Activated naive CD8-positive, alpha-beta T cell (primary cell): Measurements from ENCODE around the gene ELAVL3.
"Not testable (repeated sequence)": the region's sequence is repeated elsewhere in the genome, so short reads cannot be mapped to it uniquely, and the experiment has no call there.

Source experiments
- H3K27ac Mint-ChIP-seq: one replicate; pipeline ENCODE4 v1.8.0; 2021; ENCODE audit warnings: mixed read lengths
- H3K27me3 Mint-ChIP-seq: one replicate; pipeline ENCODE4 v1.8.0; 2021; ENCODE audit warnings: mixed read lengths
- H3K36me3 Mint-ChIP-seq: one replicate; pipeline ENCODE4 v1.8.0; 2021; ENCODE audit warnings: mixed read lengths
- H3K4me1 Mint-ChIP-seq: one replicate; pipeline ENCODE4 v1.8.0; 2021; ENCODE audit warnings: low read depth, mixed read lengths
- H3K4me3 Mint-ChIP-seq: one replicate; pipeline ENCODE4 v1.8.0; 2021; ENCODE audit warnings: mild to moderate bottlenecking, mixed read lengths
- H3K9me3 Mint-ChIP-seq: one replicate; pipeline ENCODE4 v1.8.0; 2021; ENCODE audit warnings: low read depth, mixed read lengths

Gene ELAVL3

GRCh38 chr19:11457115-11457514 is 23.7 kb downstream of the ELAVL3 start:
- H3K4me3 Mint-ChIP-seq = no peak overlapping the region
- H3K4me1 Mint-ChIP-seq = no peaks in the 10 kb centered on the region
- no peak overlapping the region for H3K27ac Mint-ChIP-seq
- no peaks in the 10 kb centered on the region for H3K36me3 Mint-ChIP-seq
- H3K27me3 Mint-ChIP-seq = peaks cover 8% of the 10 kb centered on the region
- H3K9me3 Mint-ChIP-seq = no peaks in the 10 kb centered on the region

DNA sequence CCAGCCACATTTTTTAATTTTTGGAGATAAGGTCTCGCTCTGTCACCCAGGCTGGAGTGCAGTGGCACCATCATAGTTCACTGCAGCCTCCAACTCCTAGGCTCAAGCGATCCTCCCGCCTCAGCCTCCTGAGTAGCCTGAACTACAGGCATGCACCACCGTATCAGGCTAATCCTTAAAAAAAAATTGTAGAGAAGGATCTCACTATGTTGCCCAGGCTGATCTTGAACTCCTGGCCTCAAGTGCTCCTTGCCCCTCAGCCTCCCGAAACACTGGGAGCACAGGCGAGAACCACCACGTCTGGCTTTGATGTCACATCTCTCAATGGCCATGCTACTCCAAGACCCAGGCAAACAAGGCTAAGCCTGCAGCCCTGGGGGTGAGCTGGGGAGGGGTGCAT is 24.2 kb downstream of the ELAVL3 start:
- no peaks in the 10 kb centered on the region for H3K4me1 Mint-ChIP-seq
- H3K27me3 Mint-ChIP-seq = peaks cover 8% of the 10 kb centered on the region
- H3K36me3 Mint-ChIP-seq = no peaks in the 10 kb centered on the region
- H3K9me3 Mint-ChIP-seq = no peaks in the 10 kb centered on the region
- no peak overlapping the region for H3K27ac Mint-ChIP-seq
- H3K4me3 Mint-ChIP-seq = no peak overlapping the region

- H3K27ac Mint-ChIP-seq, H3K4me1 Mint-ChIP-seq, H3K36me3 Mint-ChIP-seq, H3K27me3 Mint-ChIP-seq, H3K4me3 Mint-ChIP-seq, H3K9me3 Mint-ChIP-seq: not testable (repeated sequence)
Measured at GRCh38 chr19:11455233-11455554, 25.7 kb downstream of the ELAVL3 start.

GRCh38 chr19:11453468-11454341 is 27.1 kb downstream of the ELAVL3 start:
- H3K4me1 Mint-ChIP-seq = no peaks in the 10 kb centered on the region
- H3K4me3 Mint-ChIP-seq = no peak overlapping the region
- no peaks in the 10 kb centered on the region for H3K36me3 Mint-ChIP-seq
- H3K27me3 Mint-ChIP-seq = no peaks in the 10 kb centered on the region
- H3K27ac Mint-ChIP-seq = no peak overlapping the region
- no peaks in the 10 kb centered on the region for H3K9me3 Mint-ChIP-seq

DNA sequence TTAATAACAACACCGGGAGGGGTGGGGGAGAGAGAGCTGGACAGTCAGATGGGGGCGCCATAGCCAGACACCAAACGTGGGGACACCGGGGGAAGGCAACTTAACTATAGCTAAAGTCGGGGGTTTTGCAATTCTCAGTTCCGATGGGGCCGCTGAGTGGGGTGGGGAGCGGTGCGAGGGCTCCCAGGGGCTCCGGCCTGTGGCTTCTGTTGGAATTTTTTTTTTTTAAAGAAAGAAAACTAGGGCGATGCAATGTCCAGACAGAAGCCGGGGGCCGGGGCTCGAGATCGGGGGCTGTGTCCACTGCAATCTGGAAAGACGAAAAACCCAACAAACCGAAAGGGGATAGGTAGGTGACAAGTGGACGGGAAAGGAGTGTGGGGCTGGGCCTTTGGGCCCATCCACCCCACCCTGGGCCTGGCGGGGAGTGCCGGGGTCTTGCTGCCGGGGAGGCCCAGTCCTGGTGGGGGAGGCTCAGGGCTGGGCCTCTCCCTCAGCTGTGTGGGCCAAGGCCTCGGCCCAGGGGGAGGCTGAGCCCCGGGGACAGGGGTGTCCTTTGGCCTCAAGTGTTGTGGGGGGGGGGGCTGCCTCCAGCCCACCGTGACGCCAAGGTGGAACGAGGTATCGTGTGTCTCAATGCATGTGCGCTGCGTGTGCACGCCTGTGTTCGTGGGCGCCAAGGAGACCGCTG is 28.1 kb downstream of the ELAVL3 start:
- H3K9me3 Mint-ChIP-seq = no peaks in the 10 kb centered on the region
- no peaks in the 10 kb centered on the region for H3K27me3 Mint-ChIP-seq
- H3K4me3 Mint-ChIP-seq = no peak overlapping the region
- no peak overlapping the region for H3K27ac Mint-ChIP-seq
- H3K4me1 Mint-ChIP-seq = no peaks in the 10 kb centered on the region
- no peaks in the 10 kb centered on the region for H3K36me3 Mint-ChIP-seq

DNA sequence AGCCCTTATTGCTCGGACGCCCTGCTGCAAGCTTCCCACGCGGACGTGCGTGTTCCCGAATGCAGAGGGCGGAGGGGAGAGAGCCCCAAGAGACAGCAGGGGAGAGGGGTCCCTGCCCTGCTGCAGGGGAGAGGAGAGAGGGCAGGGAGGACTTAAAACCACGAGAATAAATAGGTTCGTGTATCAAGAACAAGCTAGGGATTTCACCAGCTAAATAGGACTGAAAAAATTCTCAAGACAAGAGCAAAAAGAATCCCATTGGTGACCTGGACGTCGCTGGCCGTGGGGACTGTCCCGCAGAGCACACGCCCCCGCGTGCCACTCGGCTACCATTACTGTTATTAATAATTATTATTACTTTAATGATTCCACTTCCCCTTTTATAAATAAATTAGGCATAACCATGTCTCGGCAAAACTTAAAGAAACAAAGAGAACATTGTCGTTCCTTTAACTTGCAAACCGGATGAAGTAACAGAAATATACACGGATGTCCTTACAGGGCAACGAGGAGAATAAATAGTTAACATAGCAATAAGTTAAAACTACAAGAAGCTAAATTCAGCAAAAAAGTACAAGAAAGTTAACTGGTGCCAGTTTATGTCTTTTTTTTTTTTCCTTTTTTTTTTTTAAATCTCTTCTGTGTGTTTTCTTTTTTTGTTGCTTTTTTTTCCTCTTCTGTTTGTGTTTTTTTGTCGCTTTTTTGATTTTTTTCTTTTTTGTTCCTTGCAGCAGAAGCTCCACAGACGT is 28.8 kb downstream of the ELAVL3 start:
- H3K36me3 Mint-ChIP-seq = no peaks in the 10 kb centered on the region
- H3K4me1 Mint-ChIP-seq = no peaks in the 10 kb centered on the region
- no peaks in the 10 kb centered on the region for H3K27me3 Mint-ChIP-seq
- no peak overlapping the region for H3K27ac Mint-ChIP-seq
- H3K9me3 Mint-ChIP-seq = no peaks in the 10 kb centered on the region
- H3K4me3 Mint-ChIP-seq = no peak overlapping the region

- H3K36me3 Mint-ChIP-seq = no peaks in the 10 kb centered on the region
- no peaks in the 10 kb centered on the region for H3K9me3 Mint-ChIP-seq
- H3K27me3 Mint-ChIP-seq = no peaks in the 10 kb centered on the region
- H3K4me1 Mint-ChIP-seq = no peaks in the 10 kb centered on the region
- H3K4me3 Mint-ChIP-seq = no peak overlapping the region
- no peak overlapping the region for H3K27ac Mint-ChIP-seq
Measured at GRCh38 chr19:11451327-11451870, 29.4 kb downstream of the ELAVL3 start.

GRCh38 chr19:11450570-11451326 is 30.1 kb downstream of the ELAVL3 start:
- Mint-ChIP-seq H3K4me3 (no peak overlapping the region), H3K4me1 (no peaks in the 10 kb centered on the region), H3K27me3 (no peaks in the 10 kb centered on the region), H3K9me3 (no peaks in the 10 kb centered on the region), H3K36me3 (no peaks in the 10 kb centered on the region), H3K27ac (no peak overlapping the region)

GRCh38 chr19:11448923-11449554 is 31.8 kb downstream of the ELAVL3 start:
- H3K27ac Mint-ChIP-seq = no peak overlapping the region

DNA sequence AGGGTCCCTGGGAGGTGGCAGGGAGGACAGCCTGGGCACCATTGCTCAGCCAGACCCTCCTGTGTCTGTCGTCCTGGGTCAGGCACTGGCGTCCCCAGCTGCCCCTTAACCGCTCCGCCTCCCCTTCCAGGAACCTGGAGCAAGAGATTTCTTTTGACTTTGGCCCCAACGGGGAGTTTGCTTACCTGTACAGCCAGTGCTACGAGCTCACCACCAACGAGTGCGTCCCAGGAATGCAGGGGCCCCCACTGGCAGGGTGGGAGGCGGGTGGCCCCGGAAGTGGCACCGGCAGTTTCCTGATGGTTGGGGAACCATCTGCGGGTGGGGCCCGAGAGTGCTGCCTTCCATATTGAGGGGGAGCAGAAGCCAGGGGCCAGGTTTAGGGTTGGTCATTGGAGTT is 32.4 kb downstream of the ELAVL3 start:
- no peaks in the 10 kb centered on the region for H3K36me3 Mint-ChIP-seq
- H3K4me3 Mint-ChIP-seq = no peak overlapping the region
- H3K27ac Mint-ChIP-seq = no peak overlapping the region
- no peaks in the 10 kb centered on the region for H3K9me3 Mint-ChIP-seq
- H3K27me3 Mint-ChIP-seq = no peaks in the 10 kb centered on the region
- H3K4me1 Mint-ChIP-seq = no peaks in the 10 kb centered on the region

More at GRCh38 chr19:11448923-11449554, 31.8 kb downstream of the ELAVL3 start:
- Mint-ChIP-seq H3K27me3 (no peaks in the 10 kb centered on the region), H3K36me3 (no peaks in the 10 kb centered on the region), H3K4me1 (no peaks in the 10 kb centered on the region), H3K9me3 (no peaks in the 10 kb centered on the region), H3K4me3 (no peak overlapping the region)

DNA sequence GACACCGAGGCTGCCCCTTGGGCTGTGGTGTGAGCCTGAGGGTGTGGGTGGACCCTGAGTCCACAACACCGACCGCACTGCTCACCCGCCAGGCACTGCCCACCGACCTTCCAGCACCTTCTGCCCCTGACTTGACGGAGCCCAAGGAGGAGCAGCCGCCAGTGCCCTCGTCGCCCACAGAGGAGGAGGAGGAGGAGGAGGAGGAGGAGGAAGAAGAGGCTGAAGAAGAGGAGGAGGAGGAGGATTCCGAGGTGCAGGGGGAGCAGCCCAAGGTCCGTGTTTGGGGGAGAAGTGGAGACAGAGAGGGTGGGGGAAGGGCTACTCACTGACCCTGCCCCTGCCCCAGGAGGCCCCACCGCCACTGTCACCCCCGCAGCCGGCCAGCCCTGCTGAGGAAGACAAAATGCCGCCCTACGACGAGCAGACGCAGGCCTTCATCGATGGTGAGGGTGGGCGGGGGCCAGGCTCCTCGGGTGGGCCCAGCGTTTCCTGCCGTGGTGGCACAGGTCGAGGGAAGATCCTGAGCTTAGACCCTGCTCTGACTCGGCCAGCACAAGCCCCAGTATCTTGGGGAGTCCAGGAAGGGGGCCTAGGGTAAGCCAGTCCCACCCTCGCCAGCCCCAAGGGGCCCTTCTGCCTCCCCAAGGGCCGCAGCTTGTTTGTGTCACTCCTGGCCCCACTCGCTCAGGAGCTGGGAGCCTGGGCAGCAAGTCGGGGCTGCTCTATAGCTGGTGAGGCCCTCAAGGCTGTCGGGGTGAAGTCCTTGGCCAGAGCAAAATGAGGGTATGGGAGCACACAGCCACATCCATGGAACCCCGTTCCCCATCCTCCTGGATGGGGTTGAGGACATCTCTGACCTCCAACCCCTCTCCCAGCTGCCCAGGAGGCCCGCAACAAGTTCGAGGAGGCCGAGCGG is 33.2 kb downstream of the ELAVL3 start:
- no peaks in the 10 kb centered on the region for H3K36me3 Mint-ChIP-seq
- H3K9me3 Mint-ChIP-seq = no peaks in the 10 kb centered on the region
- no peak overlapping the region for H3K27ac Mint-ChIP-seq
- no peaks in the 10 kb centered on the region for H3K27me3 Mint-ChIP-seq
- no peaks in the 10 kb centered on the region for H3K4me1 Mint-ChIP-seq
- no peak overlapping the region for H3K4me3 Mint-ChIP-seq

GRCh38 chr19:11446652-11447301 is 34.1 kb downstream of the ELAVL3 start:
- Mint-ChIP-seq H3K36me3 (peaks cover 2% of the 10 kb centered on the region), H3K27ac (no peak overlapping the region), H3K27me3 (no peaks in the 10 kb centered on the region), H3K9me3 (no peaks in the 10 kb centered on the region), H3K4me3 (no peak overlapping the region), H3K4me1 (no peaks in the 10 kb centered on the region)

DNA sequence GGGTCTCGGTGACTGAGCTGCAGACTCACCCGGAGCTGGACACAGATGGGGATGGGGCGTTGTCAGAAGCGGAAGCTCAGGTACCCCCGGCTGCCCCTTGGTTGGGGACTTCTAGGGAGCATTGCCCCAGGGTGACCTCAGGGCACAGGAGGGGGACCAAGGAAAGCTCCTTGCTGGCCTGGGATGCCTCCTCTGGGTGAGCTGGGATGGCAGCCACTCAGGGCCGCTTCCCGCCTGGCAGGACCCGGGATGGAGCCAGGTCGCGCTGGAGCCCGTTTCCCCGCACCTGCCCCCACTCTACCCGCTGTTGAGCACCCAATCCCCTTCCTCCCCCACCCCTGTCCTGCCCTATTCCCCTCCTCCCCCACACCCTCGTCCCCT is 34.6 kb downstream of the ELAVL3 start:
- Mint-ChIP-seq H3K4me3 (no peak overlapping the region), H3K36me3 (peaks cover 2% of the 10 kb centered on the region), H3K4me1 (no peaks in the 10 kb centered on the region), H3K27me3 (no peaks in the 10 kb centered on the region), H3K9me3 (no peaks in the 10 kb centered on the region), H3K27ac (no peak overlapping the region)
